MM.1S (cell line): ENCODE measurements around the gene TOR1AIP2.

Experiments
- DNase-seq: peaks from one replicate; pipeline ENCODE4 v3.0.0-alpha.2; 2015
- H2AFZ ChIP-seq: fragments of 300-600 bp; sonication (generic); 2 replicates; pipeline ENCODE4 v1.6.0; 2016; ENCODE audit warnings: antibody characterized with exemption, low read length
- H3F3A ChIP-seq: fragments of 300-600 bp; sonication (generic); 2 replicates; pipeline ENCODE4 v1.6.1; 2016; ENCODE audit warnings: mild to moderate bottlenecking, antibody characterized with exemption, low read length, moderate library complexity, mixed read lengths; ENCODE audit not compliant: insufficient read depth
- H3K27ac ChIP-seq: fragments of 300-600 bp; sonication (generic); 2 replicates; pipeline ENCODE4 v1.5.1; 2016; ENCODE audit warnings: mild to moderate bottlenecking, low read length
- H3K27me3 ChIP-seq: fragments of 300-600 bp; sonication (generic); replicated peaks from 2 replicates; pipeline ENCODE4 v1.6.0; 2016; ENCODE audit warnings: low read length; ENCODE audit not compliant: insufficient read depth
- H3K36me3 ChIP-seq: fragments of 300-600 bp; sonication (generic); replicated peaks from 2 replicates; pipeline ENCODE4 v1.6.1; 2016; ENCODE audit warnings: mild to moderate bottlenecking, low read length, mixed read lengths; ENCODE audit not compliant: insufficient read depth
- H3K4me1 ChIP-seq: fragments of 300-600 bp; sonication (generic); 2 replicates; pipeline ENCODE4 v1.6.1; 2016; ENCODE audit warnings: low read length, mixed read lengths
- H3K4me2 ChIP-seq: fragments of 300-600 bp; sonication (generic); 2 replicates; pipeline ENCODE4 v1.6.0; 2016; ENCODE audit warnings: low read depth, low read length
- H3K4me3 ChIP-seq: fragments of 300-600 bp; sonication (generic); 2 replicates; pipeline ENCODE4 v1.5.1; 2016; ENCODE audit warnings: low read length, mixed read lengths
- H3K79me2 ChIP-seq: fragments of 300-600 bp; sonication (generic); 2 replicates; pipeline ENCODE4 v1.6.1; 2016; ENCODE audit warnings: mixed run types, low read length, mixed read lengths
- H3K9ac ChIP-seq: fragments of 300-600 bp; sonication (generic); 2 replicates; pipeline ENCODE4 v1.6.1; 2016; ENCODE audit warnings: low read length, mixed read lengths
- H3K9me2 ChIP-seq: fragments of 300-600 bp; sonication (generic); replicated peaks from 2 replicates; pipeline ENCODE4 v1.6.1; 2016; ENCODE audit warnings: mild to moderate bottlenecking, low read length, mixed read lengths; ENCODE audit not compliant: insufficient read depth
- H3K9me3 ChIP-seq: fragments of 300-600 bp; sonication (generic); replicated peaks from 2 replicates; pipeline ENCODE4 v1.6.1; 2016; ENCODE audit warnings: mild to moderate bottlenecking, low read length, mixed read lengths; ENCODE audit not compliant: insufficient read depth
- H4K20me1 ChIP-seq: fragments of 300-600 bp; sonication (generic); 2 replicates; pipeline ENCODE4 v1.6.1; 2016; ENCODE audit warnings: mild to moderate bottlenecking, low read length, moderate library complexity, mixed read lengths; ENCODE audit not compliant: insufficient read depth
- CTCF ChIP-seq: fragments of 300-600 bp; sonication (generic); IDR thresholded peaks from 2 replicates; pipeline ENCODE4 v1.5.1; 2016; ENCODE audit warnings: antibody characterized with exemption, low read length, mixed read lengths
- EZH2 ChIP-seq: fragments of 300-600 bp; sonication (generic); optimal IDR thresholded peaks from 2 replicates; pipeline ENCODE3; 2017; ENCODE audit warnings: low read depth, mild to moderate bottlenecking, antibody characterized with exemption, low read length, mixed read lengths
- EZH2phosphoT487 ChIP-seq: fragments of 300-600 bp; sonication (generic); IDR thresholded peaks from 2 replicates; pipeline ENCODE4 v1.6.1; 2018; ENCODE audit warnings: antibody characterized with exemption, low read length

The TOR1AIP2 gene

GRCh38 chr1:179809506-179810366 lies 67.9 kb downstream of the TOR1AIP2 start:
- DNase-seq = peak; percentile 83
- Histone ChIP-seq H3F3A (no peaks in the 10 kb centered on the region), H3K4me3 (no peak overlapping the region), H3K9me3 (no peaks in the 10 kb centered on the region), H3K9me2 (no peaks in the 10 kb centered on the region), H3K9ac (no peak overlapping the region), H3K27me3 (peaks cover 9% of the 10 kb centered on the region), H3K4me2 (peak overlapping the region; percentile 50; the same call in 1 of the 2 replicates), H3K79me2 (no peaks in the 10 kb centered on the region), H3K36me3 (no peaks in the 10 kb centered on the region), H3K4me1 (peaks cover 4% of the 10 kb centered on the region), H4K20me1 (no peaks in the 10 kb centered on the region), H3K27ac (no peak overlapping the region), H2AFZ (0 out of 2 replicates have a peak overlapping the region, but pooled peaks have one; percentile 8)
- TF ChIP-seq EZH2phosphoT487 (no peak), CTCF (peak; percentile 99), EZH2 (no peak)

GRCh38 chr1:179808503-179808902 lies 69.1 kb downstream of the TOR1AIP2 start:
- H3K9me3 ChIP-seq = no peaks in the 10 kb centered on the region
- H3K4me2 ChIP-seq = no peak overlapping the region
- no peaks in the 10 kb centered on the region; the same call in 1 of the 2 replicates for H3K4me1 ChIP-seq
- no peaks in the 10 kb centered on the region for H4K20me1 ChIP-seq
- TF ChIP-seq CTCF (no peak), EZH2 (no peak)
- H3K36me3 ChIP-seq = no peaks in the 10 kb centered on the region
- no peak overlapping the region for H3K4me3 ChIP-seq
- H3K9me2 ChIP-seq = no peaks in the 10 kb centered on the region
- no peaks in the 10 kb centered on the region for H3K79me2 ChIP-seq
- H3K27me3 ChIP-seq = peaks cover 9% of the 10 kb centered on the region
- no peak overlapping the region for H3K27ac ChIP-seq
- no peak overlapping the region for H2AFZ ChIP-seq
- DNase-seq = no peak
- H3F3A ChIP-seq = no peaks in the 10 kb centered on the region
- H3K9ac ChIP-seq = no peak overlapping the region

GRCh38 chr1:179807691-179808485 lies 69.7 kb downstream of the TOR1AIP2 start:
- Histone ChIP-seq H3K4me3 (no peak overlapping the region), H3K4me2 (no peak overlapping the region), H3F3A (no peaks in the 10 kb centered on the region), H3K9me3 (no peaks in the 10 kb centered on the region), H2AFZ (no peak overlapping the region), H3K27me3 (peaks cover 9% of the 10 kb centered on the region), H3K36me3 (no peaks in the 10 kb centered on the region), H3K79me2 (no peaks in the 10 kb centered on the region), H3K9ac (no peak overlapping the region), H3K9me2 (no peaks in the 10 kb centered on the region), H3K27ac (no peak overlapping the region), H4K20me1 (no peaks in the 10 kb centered on the region), H3K4me1 (no peaks in the 10 kb centered on the region; the same call in 1 of the 2 replicates)
- TF ChIP-seq EZH2 (no peak), CTCF (no peak), EZH2phosphoT487 (no peak)
- DNase-seq = no peak
